Retina (tissue), 1 donor: ENCODE data around the gene LTA4H.
"Not testable (repeated sequence)": the region's sequence is repeated elsewhere in the genome, so short reads cannot be mapped to it uniquely, and the experiment has no call there.

Experiments used
- DNase-seq: peaks from one replicate; pipeline ENCODE4 v3.0.0-alpha.2; 2016

Gene LTA4H

DNA sequence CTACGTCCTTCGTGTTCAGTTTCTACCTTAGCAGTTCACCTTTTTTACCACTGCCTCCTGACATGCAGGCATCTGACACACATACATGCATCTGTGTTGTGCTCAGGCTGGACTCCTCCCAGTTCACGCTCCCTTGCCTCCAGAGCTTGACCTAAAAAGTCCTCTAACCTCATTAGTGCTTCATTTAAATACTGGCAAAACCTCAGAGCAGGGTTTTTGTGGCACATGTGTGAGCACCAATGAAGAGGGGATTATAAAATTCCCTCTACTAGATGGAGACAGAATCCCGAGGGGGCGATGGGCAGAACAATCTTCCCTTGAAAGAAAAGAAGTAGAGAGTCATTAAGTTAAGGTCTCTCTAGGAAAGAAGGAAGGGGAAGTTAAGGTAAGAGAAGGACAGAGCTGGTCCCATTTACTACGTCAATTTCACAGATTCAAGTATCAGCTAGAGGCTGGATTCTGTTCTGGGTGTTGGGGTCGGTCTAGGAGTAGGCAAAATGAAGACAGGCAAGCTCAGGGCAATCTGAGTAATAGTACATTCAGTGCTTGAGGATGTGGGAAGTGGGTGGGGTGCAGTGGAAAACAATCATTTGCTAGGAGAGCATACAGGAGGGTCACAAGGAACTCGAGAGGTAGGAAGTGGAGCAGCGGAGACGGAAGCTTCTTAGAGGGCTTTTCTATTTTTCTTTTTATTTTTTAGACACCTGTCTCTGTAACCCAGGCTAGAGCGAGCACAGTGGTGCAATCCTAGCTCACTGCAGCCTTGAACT, 46.7 kb downstream of the LTA4H start:
- no peak for DNase-seq

DNA sequence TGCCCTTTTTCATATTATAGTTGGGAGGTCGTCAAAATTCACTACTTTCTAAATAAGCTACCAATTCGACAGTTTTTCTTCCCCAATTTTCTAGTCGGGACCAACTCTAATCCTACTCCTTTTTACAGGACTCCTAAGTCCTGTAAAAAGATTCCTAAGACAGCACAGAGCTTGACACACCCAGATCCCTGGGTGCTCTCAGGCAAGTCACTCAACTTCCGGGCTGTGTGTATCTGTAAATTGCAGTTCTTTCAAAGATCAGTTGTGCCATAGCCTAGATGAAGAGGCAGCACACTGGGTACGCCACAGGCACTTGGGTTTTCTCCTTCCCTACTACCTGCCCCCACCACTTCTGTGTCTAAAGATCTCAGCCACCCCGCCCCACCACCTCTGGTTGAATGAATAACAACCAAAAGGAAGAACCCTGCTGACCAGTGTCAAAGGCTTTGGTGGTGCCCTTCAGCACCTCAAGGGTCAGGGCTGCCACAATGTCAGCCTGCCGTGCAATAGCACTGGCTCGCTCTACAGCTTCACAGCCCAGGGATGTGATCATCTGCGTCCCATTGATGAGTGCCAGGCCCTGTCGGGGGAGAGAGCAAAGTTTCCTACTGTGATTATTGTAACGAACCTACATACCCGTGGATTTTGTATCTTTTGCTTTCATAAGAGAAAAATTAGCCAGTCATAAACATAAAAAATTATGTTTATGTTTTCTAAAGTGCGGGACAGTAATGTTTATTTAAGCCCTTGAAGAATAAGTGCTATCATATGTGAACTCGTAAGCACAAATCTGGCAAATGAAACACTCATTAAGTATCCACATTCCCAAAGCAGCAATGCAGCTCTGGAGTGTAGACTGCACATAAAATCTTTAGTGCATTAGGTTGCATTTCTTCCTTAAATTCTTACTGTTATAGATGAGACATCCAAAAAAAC, 48.5 kb downstream of the LTA4H start:
- no peak for DNase-seq

DNA sequence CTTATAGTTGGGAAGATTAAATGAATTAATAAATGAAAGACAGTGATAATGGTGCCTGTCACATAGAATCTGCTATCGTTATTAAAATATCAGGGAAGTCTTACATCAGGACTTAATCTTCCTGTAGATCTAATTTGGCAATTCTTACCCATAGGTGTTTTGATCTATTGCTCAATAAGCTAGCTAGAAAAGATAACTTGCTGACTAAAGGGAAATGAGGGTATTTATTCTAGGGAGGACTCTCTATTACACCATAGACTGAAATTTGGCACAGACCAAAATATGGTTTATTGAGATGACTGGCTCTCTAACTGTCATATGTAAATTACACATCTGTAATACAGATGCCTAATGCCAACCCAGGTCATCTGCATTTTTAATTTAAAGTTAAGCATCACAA, 50.7 kb downstream of the LTA4H start:
- DNase-seq: no peak

DNA sequence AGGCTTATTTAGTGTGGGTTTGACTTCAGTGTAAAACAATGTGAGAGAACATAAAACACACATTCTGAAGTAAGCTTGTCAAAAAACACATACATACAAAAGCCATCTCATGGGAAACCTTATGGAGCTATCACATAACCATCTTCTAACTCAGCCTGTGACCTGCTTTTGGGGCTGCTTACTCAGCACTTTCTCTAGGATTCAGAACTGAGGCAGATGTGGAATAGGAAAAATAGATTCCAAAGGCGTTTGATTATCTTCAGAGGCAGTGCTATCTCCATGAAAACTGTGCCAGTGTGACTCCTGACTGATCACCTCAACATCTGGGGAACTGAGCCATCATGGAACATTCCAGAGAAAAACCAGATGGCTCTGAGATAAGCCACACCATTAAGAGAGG, 52.8 kb downstream of the LTA4H start:
- no peak for DNase-seq

DNA sequence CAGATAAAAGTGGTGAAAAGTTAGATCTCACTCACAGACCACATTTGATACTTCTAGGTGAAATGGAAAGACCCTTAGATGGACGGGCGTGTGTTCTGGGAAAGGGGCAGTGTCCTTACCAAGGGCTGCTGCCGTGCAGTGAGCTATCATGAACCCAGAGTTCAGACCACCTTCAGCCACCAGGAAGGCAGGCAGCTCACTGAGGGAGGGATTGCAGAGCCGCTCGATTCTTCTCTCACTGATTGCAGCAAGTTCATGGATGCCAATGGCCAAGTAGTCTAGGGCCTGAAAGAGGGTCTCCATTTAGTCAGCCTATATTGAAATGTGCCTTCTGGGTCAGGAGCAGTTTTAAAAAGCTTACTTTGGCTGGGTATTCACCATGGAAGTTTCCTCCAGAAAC, 55.0 kb downstream of the LTA4H start:
- DNase-seq: no peak

DNA sequence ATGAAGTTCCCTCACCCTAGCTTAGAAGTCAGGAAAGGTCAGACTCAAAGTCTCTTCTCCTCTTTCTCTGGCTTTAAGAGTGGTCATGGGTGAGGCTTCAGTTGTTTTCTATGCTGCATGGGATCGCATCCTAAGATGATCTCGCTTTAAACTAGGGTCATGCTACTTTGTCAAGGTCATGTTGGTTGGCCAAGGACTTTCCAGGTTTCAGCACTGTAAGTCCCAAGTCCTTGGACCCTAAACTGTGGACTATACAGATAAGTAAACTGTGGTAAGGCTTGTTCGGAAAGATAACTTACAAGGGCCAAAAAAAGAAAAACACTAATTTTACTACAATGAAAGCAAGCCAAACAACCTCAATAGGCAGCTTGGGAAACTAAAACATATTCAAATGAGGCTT, 56.6 kb downstream of the LTA4H start:
- DNase-seq: no peak

DNA sequence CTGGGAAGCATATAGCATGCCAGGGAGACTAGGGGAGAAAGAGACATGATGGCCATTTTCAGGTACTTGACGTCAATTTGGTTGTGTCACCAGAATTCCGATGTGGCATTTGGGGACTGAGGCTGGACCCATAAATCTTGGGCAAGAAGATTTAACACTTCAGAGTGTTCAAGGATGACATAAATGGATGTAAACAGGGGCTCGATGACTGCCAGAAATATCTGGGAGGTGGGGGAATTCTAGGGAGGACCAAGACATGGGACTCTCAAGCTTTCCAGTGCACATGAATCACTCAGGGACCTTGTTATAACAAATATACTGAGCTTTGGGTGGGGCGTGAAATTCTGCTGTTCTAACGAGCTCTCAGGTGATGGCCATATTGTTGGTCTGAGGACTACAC, 57.0 kb downstream of the LTA4H start:
- no peak for DNase-seq

DNA sequence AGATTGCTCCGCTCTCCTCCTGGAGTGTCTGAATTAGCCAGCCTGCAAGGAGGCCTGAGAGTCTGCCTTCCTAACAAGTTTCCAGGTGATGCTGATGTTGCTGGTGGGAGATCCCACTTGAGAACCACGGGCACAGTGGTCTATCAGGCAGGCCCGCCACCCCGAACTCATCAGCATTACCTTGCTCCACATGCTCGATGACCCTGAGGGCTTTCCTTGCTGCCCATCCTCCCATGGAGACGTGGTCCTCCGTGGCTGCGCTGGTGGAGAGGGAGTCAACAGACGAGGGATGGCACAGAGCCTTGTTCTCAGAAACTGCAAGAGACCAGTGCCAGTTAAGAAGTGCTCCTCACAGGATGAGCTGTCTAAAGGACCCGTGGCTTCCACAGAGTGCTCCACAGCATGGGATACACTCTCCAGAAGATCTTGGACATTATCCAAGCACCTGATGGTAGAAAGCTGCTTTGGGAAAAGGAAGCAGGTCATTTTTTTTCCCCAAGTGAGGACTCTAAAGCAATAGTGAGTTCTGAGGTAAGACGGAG, 57.6 kb downstream of the LTA4H start:
- DNase-seq: no peak

DNA sequence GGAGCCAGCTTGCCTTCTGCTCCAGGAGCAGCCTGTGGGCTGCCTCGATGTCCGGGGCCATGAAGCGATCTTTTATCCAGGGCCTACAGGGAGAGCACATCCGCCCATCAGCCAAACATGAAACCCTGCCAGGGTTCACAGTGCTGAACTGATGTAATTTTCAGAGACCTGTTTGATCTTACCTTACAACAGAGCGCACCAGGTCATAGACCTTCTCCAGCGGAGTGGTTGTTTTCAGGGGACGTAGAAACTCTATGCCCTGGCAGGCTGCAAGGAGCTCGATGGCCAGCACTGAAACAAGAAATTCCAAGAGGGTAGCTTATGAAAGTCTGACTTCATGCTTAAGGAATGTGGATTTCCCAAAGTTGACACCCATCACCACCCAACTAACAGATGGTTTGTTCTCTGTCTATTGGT, 59.0 kb downstream of the LTA4H start:
- no peak for DNase-seq

DNA sequence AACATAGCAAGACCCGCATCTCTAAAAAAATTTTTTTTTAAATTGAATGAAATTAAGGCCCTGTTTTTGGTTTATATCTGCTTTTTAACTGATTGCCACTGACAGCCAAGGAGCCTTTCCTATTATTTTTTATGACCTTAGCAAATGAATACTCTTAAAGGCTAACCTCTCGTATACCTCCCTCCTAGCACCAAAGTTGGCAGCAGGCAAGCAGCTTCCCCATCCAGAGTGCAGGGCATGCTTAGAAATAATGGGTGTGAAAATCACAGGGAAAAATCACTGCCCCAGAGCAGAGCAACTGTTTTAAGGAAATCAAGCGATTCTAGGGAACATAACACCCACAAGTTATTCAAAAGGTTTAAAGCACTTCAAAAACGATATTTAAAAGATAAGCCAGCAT, 59.9 kb downstream of the LTA4H start:
- no peak for DNase-seq

DNA sequence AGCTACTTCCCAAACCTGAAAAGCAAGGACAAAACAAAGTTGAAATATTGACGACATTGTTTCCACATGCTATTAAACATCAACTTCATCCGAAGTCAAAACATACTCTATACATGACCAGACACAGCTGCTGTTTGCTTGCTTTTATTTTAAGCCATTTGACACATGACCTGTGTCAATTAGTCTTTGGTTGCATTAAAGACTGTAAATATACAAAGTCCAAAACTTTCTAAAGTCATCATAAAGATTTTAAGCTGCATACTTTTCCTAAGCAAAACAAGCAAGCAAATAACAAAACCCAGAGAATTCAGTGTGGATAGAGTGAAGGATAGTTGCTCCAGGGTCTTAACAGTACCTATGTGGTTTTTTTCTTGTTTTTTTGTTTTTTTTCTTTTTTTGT, 61.0 kb downstream of the LTA4H start:
- no peak for DNase-seq

DNA sequence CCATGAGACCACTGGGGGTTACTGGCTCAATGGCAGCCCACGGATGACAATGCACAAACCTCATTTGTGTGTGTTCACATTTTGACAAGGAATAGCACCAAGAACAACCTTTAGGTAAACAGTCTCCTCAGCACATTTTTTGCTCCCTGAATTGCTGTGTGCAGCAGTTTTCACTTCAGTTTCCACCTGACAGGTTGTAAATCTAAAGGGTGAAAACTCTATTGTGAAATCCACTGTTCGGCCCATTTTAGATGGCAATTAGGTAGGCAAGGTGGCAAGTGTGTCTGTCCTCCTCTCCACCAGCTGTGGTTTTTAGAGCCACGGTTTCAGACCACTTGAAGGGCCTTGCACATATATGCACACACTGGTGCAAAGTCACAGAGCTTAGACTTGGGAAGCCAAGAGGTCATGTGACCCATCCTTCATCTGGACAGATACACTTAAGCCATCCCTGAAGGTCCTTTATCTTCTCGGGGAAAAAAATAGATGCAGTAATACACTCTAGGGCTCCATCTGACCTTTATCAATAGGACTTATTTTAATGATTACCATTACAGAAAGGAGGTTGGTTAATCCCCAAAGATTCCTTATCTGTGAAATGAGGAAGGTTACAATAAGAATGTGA, 62.4 kb downstream of the LTA4H start:
- DNase-seq: no peak

DNA sequence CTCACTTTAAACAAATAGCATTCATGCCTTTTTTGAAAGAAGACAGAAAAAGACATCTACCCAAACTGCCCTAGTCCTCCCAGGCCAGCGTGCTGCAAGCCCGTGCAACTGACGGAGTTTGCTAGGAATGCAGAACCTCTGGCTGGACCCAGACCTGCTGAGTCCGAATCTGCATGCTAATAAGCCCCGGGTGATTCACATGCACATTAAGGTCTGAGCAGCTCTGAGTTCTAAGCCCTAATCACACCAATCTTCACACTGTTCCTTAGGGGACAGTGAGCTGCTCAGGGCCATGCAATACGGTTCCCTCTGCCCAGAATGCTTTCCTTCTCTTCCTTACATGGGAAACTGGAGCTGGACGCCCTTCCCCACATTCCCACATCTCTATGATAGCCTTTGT, 64.5 kb downstream of the LTA4H start:
- no peak for DNase-seq

DNA sequence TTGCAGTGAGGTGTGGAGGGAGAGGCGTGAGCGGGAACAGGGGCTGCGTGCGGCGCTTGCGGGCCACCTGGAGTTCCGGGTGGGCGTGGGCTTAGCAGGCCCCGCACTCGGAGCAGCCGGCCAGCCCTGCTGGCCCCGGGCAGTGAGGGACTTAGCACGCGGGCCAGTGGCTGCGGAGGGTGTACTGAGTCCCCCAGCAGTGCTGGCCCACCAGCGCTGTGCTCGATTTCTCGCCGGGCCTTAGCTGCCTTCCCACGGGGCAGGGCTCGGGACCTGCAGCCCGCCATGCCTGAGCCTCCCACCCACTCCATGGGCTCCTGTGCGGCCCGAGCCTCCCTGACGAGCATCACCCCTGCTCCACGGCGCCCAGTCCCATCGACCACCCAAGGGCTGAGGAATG, 66.3 kb downstream of the LTA4H start:
- not testable (repeated sequence) for DNase-seq

DNA sequence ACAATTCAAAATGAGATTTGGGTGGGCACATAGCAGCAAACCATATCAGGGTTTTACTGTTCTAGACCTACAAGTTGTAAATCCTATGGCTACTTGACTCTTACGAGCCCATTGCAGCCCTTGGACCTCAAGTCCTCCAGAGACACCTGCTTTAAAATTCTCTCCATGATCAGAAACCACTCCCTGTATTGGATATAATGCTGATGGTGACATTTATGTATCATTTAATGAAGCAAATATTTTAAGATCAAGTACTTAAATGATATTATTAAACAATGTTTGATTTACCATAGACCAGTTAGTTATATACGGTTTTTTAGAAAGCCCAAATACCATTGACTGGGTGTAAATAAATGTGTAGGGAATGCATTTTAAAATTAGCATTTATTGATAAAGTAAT, 68.1 kb downstream of the LTA4H start:
- DNase-seq: no peak

DNA sequence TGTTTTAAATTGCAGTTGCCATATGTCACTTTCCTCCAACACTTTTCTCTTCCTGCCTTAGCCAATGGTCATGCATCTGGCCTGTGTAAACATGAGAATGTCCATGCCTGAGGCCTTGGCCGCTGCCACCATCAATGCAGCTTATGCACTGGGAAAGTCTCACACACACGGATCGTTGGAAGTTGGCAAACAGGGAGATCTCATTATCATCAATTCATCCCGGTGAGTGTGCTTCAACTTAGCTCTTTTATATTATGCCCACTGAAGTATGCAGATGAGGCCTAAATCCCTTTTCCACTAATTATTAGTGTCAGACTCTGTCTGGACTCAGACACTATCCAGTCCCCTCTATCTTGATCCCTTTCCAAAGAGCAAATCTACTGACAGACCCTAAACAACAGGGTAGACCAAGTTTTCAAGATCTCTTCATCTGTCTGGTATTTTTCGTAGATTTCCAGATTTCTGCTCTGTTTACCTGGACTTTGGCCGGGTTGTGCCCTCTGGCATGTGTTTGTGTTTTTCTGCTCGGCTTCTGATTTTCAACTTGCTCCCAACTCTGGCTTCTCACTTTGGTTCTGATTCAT, 69.0 kb downstream of the LTA4H start:
- DNase-seq: no peak

DNA sequence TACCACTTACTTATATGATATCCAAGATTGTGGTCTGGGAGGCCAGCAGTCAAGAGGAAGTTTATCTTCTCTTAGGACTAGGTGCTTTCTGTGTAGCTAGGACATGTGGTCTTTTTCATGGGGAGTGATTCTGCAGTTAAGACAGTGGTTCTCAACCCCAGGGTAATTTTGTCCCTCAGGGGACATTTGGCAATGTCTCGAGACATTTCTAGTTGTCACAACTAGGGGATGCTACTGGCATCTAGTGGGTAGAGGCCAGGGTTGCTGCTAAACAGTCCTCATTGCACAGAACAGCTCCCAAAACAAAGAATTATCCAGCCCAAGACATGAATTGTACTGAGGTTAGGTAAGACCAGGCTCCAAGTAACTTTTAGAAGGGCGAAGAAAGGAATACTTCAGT, 72.3 kb downstream of the LTA4H start:
- no peak for DNase-seq

DNA sequence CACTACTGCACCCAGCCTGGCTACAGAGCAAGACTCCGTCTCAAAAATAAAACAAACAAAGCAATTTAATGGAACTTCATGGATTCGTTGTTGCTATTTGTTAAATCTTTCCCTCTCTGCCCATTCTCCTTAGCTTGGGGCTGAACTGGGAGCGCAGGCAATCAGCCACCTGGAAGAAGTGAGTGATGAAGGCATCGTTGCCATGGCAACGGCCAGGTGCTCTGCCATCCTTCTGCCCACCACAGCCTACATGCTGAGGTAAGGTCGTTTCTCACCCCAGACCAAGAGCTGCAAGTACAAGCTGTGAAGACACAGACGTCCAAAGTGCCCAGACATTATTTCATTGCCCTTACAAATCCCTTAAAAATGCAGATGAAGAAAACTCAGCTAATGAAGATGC, 73.2 kb downstream of the LTA4H start:
- no peak for DNase-seq

DNA sequence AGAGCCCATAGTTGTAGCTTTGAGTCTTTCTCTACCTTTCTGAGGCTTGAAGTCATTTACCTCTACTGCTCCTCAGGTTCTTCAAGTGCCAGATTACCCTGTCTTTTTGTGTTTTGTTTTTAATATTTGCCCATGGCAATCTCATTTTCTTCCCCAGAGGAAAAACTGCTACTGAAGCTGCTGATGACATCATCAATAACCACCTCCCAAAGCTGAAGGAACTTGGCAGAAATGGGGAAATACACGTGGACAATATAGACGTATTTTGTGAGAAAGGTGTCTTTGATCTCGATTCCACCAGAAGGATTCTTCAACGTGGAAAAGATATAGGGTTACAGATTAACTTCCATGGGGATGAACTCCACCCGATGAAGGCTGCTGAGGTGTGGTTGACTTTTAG, 75.1 kb downstream of the LTA4H start:
- no peak for DNase-seq

DNA sequence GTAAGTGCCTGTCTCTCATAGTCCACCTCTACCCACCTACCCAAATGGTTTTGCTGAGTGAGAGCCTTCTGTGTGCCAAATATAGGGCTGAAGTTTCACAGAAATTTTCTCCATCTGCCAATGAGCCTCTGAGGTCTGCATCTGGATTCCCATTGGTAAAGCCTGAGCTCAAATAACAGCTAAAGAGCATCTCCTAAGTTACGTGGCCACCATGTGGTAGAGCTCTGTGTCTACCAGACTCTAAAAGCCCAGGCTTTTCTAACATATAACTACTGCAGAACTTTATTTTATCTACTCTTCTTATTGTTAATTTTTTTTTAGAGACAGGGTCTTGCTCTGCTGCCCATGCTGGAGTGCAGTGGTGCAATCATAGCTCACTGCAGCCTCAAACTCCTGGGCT, 76.3 kb downstream of the LTA4H start:
- DNase-seq: no peak

DNA sequence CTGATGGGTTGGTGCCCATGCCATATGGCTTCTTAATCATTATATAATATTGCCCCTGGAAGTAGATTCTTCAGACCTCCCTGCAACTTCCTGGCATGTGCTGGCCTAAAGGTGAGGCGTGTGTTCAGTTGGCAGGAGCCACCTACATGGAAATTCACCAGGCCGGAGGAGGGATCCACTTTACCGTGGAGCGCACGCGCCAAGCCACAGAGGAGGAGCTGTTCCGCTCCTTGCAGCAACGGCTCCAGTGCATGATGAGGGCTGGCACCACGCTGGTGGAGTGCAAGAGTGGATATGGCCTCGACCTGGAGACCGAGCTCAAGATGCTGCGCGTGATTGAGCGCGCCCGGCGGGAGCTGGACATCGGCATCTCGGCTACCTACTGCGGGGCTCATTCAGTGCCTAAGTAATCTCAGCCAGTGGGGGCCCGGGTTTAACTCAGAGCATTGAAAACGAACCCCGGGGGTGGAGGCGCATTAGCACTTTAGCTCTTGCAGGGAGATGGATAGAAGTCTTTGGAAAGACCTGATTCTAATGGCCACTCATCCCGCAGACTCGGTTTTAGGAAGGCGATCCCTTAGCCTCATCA, 78.7 kb downstream of the LTA4H start:
- DNase-seq: peak; percentile 40

DNA sequence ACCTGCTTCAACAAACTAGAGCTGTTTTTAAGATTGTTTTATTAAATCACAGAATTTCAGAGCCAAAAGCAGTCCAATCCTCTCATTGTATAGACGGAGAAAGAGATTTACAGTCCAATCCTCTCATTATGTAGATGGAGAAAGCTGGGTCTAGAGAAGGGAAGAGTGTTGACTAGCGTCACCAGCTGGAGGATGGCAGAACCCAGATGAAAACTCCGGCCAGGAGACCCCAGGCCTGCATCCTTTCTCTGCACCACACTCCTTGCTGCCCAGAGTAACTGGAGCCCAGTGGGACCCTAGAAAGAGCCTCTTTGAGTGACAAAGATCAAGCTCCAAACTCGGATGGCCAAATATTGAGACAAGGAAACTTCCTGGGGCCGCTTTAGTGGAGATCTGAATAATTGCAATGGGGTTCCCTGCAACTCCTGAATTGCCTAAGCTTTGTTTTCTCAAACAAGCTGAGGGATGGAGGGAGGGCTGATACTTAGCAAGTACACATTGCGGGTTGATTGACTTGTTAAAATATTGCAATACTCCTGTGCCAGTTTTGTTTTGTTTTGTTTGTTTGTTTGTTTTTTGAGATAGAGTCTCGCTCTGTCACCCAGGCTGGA, 79.7 kb downstream of the LTA4H start:
- no peak for DNase-seq
